Endodermal cell (in vitro differentiated cells): ENCODE results near the gene CAMTA1. TPM values are rescaled to one million over a fixed set of nuclear protein-coding genes. Genes with fewer than 3 reads are reported as not detected.

Experiments
- DNase-seq: peaks from one replicate; pipeline ENCODE4 v3.0.0-alpha.2; 2017
- H3K27ac ChIP-seq: 2 replicates; pipeline ENCODE4 v1.5.1; 2013; ENCODE audit warnings: mild to moderate bottlenecking, low read depth, low read length, moderate library complexity
- H3K27me3 ChIP-seq: 2 replicates; pipeline ENCODE4 v1.6.1; 2013; ENCODE audit warnings: mild to moderate bottlenecking, low read length, moderate library complexity; ENCODE audit not compliant: insufficient read depth, control insufficient read depth, poor library complexity, severe bottlenecking
- H3K36me3 ChIP-seq: 2 replicates; pipeline ENCODE4 v1.7.0; 2013; ENCODE audit warnings: mild to moderate bottlenecking, low read length, moderate library complexity; ENCODE audit not compliant: control insufficient read depth, insufficient read depth
- H3K4me1 ChIP-seq: one replicate; pipeline ENCODE4 v1.7.0; 2013; ENCODE audit warnings: low read length; ENCODE audit not compliant: control insufficient read depth, insufficient read depth
- H3K4me3 ChIP-seq: 2 replicates; pipeline ENCODE4 v1.5.1; 2013; ENCODE audit warnings: mild to moderate bottlenecking, low read length, moderate library complexity
- H3K9ac ChIP-seq: 2 replicates; pipeline ENCODE4 v1.6.1; 2013; ENCODE audit warnings: mild to moderate bottlenecking, low read length, moderate library complexity; ENCODE audit not compliant: poor library complexity, severe bottlenecking; ENCODE audit errors: extremely low read depth
- H3K9me3 ChIP-seq: 2 replicates; pipeline ENCODE4 v1.6.1; 2013; ENCODE audit warnings: mild to moderate bottlenecking, low read length, moderate library complexity; ENCODE audit not compliant: control insufficient read depth
- H3K27ac Mint-ChIP-seq: 2 replicates; pipeline ENCODE4 v1.8.0; 2020; ENCODE audit warnings: mixed read lengths
- H3K27me3 Mint-ChIP-seq: 2 replicates; pipeline ENCODE4 v1.8.0; 2021; ENCODE audit warnings: mild to moderate bottlenecking, mixed read lengths; ENCODE audit not compliant: insufficient read depth
- H3K36me3 Mint-ChIP-seq: 2 replicates; pipeline ENCODE4 v1.8.0; 2020; ENCODE audit warnings: low read depth, mixed read lengths
- H3K4me1 Mint-ChIP-seq: 2 replicates; pipeline ENCODE4 v1.8.0; 2020; ENCODE audit warnings: mixed read lengths
- H3K4me3 Mint-ChIP-seq: 2 replicates; pipeline ENCODE4 v1.8.0; 2020; ENCODE audit warnings: mild to moderate bottlenecking, moderate library complexity, mixed read lengths
- H3K9me3 Mint-ChIP-seq: 2 replicates; pipeline ENCODE4 v1.8.0; 2020; ENCODE audit warnings: mild to moderate bottlenecking, mixed read lengths
- CTCF ChIP-seq: fragments of 200-600 bp; sonication (generic); conservative IDR thresholded peaks from 2 replicates; pipeline ENCODE4 v1.5.0; 2021; ENCODE audit warnings: antibody characterized with exemption, mild to moderate bottlenecking
- whole genome bisulfite sequencing, 2 experiments: methylation state at CpG; one replicate each; pipeline versions ENCODE4 v1.1.5 to v1.1.7; 2013; ENCODE audit warnings: missing lambda C conversion rate in 2 of 2, mixed read lengths in 1 of 2; ENCODE audit not compliant: insufficient coverage in 1 of 2, insufficient read length in 1 of 2; 5-methylcytosine and 5-hydroxymethylcytosine counted together
- total RNA-seq, 2 donors: library from RNA; stranded (reverse); fragmentation: NEBNext Ultra II Directional in 1 of 2; extraction: Animal tissue kit (Norgen Biotek cat#: 25700) in 1 of 2; gene quantifications; 2 replicates in 1 of 2; 3 replicates in 1 of 2; pipeline ENCODE4 v1.2.1, GENCODE V29; 2021

The CAMTA1 gene
- total RNA-seq, 2 donors from 2014 or later = 123 to 137 TPM

DNA sequence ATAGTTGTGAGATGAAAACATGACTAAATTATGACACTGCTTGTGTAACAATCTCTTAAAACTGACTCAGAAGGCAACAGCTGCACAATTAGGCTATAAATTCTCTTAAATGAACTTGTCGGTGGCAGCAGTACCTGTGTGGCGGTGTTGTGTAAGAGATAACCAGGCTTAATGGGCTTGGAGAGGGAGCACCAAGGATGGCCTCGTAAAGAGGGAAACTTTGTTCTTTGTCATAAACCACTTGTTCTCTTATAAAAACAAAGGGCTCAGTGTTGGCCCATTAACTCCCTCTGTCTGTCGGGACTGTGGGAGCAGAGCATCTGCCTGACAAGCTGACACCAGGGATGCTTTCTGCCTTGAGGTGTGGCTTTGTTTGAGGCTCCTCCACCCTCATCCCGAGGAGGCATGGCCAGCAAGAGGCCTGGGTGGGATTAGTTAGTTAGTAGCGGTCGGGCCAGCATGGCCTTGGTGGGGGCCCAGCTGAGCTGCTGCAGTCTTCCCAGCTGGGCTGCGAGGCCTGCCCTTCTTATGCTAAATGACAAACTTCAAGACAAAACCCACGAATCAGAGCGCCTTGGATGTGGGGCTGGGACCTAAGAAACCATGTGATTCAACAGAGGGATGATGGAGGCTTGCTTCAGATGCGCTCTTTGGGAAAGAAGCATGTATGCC, 171.4 kb downstream of the CAMTA1 start:
- no peaks in the 10 kb centered on the region for H3K9me3 Mint-ChIP-seq
- peaks cover 6% of the 10 kb centered on the region for H3K27me3 Mint-ChIP-seq
- no peaks in the 10 kb centered on the region for H3K36me3 Mint-ChIP-seq
- H3K4me3 Mint-ChIP-seq = no peak overlapping the region
- peak; percentile 78 for DNase-seq
- H3K36me3 ChIP-seq = no peaks in the 10 kb centered on the region
- H3K27ac Mint-ChIP-seq = no peak overlapping the region
- peaks cover 7% of the 10 kb centered on the region for H3K4me1 Mint-ChIP-seq
- no peaks in the 10 kb centered on the region for H3K27me3 ChIP-seq
- no peak for TF ChIP-seq CTCF
- no peak overlapping the region for H3K27ac ChIP-seq
- no peaks in the 10 kb centered on the region for H3K4me1 ChIP-seq
- no peak overlapping the region for H3K9ac ChIP-seq
- 56 to 61% methylated on average over 5 to 11 of the region's 11 CpGs for WGBS, 2 experiments
- H3K4me3 ChIP-seq = no peak overlapping the region
- no peaks in the 10 kb centered on the region for H3K9me3 ChIP-seq

- Mint-ChIP-seq H3K4me1 (peaks cover 7% of the 10 kb centered on the region), H3K27me3 (peaks cover 6% of the 10 kb centered on the region), H3K27ac (no peak overlapping the region), H3K9me3 (no peaks in the 10 kb centered on the region), H3K36me3 (no peaks in the 10 kb centered on the region), H3K4me3 (no peak overlapping the region)
- no peak overlapping the region for H3K27ac ChIP-seq
- H3K36me3 ChIP-seq = no peaks in the 10 kb centered on the region
- no peaks in the 10 kb centered on the region for H3K9me3 ChIP-seq
- DNase-seq = no peak
- no peaks in the 10 kb centered on the region for H3K4me1 ChIP-seq
- H3K4me3 ChIP-seq = no peak overlapping the region
- 92 to 100% methylated on average over 5 of the region's 5 CpGs for WGBS, 2 experiments
- H3K27me3 ChIP-seq = no peaks in the 10 kb centered on the region
- no peak for TF ChIP-seq CTCF
- no peak overlapping the region for H3K9ac ChIP-seq
Observed at GRCh38 chr1:6957341-6957740, 172.1 kb downstream of the CAMTA1 start.

DNA sequence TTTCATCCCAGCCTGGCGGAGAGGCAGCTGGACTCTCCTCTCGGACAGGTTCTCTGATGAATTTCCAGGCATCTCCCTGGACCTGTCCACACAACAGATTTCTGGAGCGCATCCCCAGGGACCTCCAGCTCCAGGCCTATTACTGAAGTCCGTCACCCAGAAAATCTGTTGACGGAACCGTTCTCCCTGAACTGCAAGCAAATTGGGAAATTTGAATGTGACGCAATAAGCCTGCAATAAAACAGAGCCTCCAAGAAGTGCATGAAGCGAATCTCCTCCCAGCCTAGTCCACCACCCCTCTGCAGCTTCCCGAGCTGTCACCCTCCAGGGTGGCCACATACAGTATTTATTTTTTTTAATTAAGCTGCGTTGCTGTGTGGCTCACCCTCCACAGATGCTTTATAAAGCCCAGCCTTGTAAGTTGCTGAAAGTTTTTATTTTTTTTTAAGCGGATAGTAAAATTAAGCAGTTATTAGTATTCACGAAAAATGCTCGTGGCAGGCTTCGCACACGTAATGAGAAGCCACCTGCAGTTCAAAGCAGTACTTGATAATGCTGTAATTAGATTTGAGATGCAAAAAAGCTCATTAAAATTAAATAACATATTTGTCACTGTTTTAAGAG, 173.3 kb downstream of the CAMTA1 start:
- no peak for TF ChIP-seq CTCF
- 92 to 98% methylated on average over 13 to 15 of the region's 15 CpGs for WGBS, 2 experiments
- no peaks in the 10 kb centered on the region for H3K36me3 ChIP-seq
- Mint-ChIP-seq H3K4me1 (peaks cover 7% of the 10 kb centered on the region), H3K36me3 (no peaks in the 10 kb centered on the region), H3K9me3 (no peaks in the 10 kb centered on the region), H3K4me3 (no peak overlapping the region), H3K27me3 (peaks cover 6% of the 10 kb centered on the region), H3K27ac (no peak overlapping the region)
- H3K9me3 ChIP-seq = no peaks in the 10 kb centered on the region
- H3K4me1 ChIP-seq = no peaks in the 10 kb centered on the region
- DNase-seq = no peak
- no peak overlapping the region for H3K9ac ChIP-seq
- H3K27me3 ChIP-seq = no peaks in the 10 kb centered on the region
- no peak overlapping the region for H3K4me3 ChIP-seq
- no peak overlapping the region for H3K27ac ChIP-seq
